ENCODE data around the gene NDUFS7. TPM values are rescaled to one million over a fixed set of nuclear protein-coding genes. Genes with fewer than 3 reads are reported as not detected.

NDUFS7 gene
- total and polyA plus RNA-seq, 9 of the 15 experiments (the other 6 are each of a cell fraction or from before 2014, with no cell fraction given): 6.0 to 271 (median 60.6) TPM

- TF ChIP-seq ZBTB2 (IDR thresholded peaks at IDR 0.05): no peak
- TF ChIP-seq SREBF2 (CRISPR knock-in tag; IDR thresholded peaks at IDR 0.05): no peak
- TF ChIP-seq MYBL2 (IDR thresholded peaks at IDR 0.05; ENCODE audit: low read depth): no peak
- no peak for TF ChIP-seq MYBL2 (CRISPR knock-in tag; IDR thresholded peaks at IDR 0.05; ENCODE audit: borderline replicate concordance)
- TF ChIP-seq CHD2 (IDR thresholded peaks at IDR 0.05; ENCODE audit: low read depth, low read length): peak; percentile 44; the same call in 1 of the 2 replicates
- 25% methylated on average over 28 of the region's 28 CpGs for WGBS (ENCODE audit: insufficient coverage, low coverage, missing lambda C conversion rate)
- in situ Hi-C loops (cut with MboI) (no loop called here), intact Hi-C loops (cut with micrococcal nuclease) (no loop called here)
- no peaks in the 10 kb centered on the region for H3K36me3 ChIP-seq (ENCODE audit: control insufficient read depth, insufficient read depth, low read length)
- BruUV-seq (replicated peaks): no TSS peak
- H3K4me1 ChIP-seq (replicated peaks in 1 of 2; ENCODE audit: control insufficient read depth in 2 of 2, insufficient read depth in 2 of 2, low read length in 2 of 2): peaks cover 0 to 14% of the 10 kb centered on the region in 2 experiments; a peak in 2 of 5 replicates
- FAIRE-seq (no peak), ATAC-seq (peak; percentile 75), DNase-seq (ENCODE audit: extremely low read depth in 1 of 4, low spot score in 3 of 4) (no peak)
- H3K79me2 ChIP-seq (ENCODE audit: control insufficient read depth, insufficient read depth, low read length): no peaks in the 10 kb centered on the region
- POLR2A ChIA-PET: interaction anchor here (0.5 to 1.3 kb wide), 2 partner anchors 12 to 164 kb away, joined by 3 to 4 read pairs; no protein-coding TSS in a partner anchor
- H3K4me2 ChIP-seq (ENCODE audit: insufficient read depth, low read length): no peak overlapping the region; the same call in 1 of the 2 replicates
- H3K9me1 ChIP-seq (ENCODE audit: control insufficient read depth, insufficient read depth, low read length): no peaks in the 10 kb centered on the region
- H3K4me3 ChIP-seq: no peak overlapping the region
- CTCF ChIA-PET (ENCODE audit: low intra/inter-chr PET ratio): no interaction called here
- no peak overlapping the region for H3K27ac ChIP-seq (ENCODE audit: extremely low read depth, low read depth, low read length)
- H4K20me1 ChIP-seq (replicated peaks; ENCODE audit: control insufficient read depth, insufficient read depth, low read length): no peaks in the 10 kb centered on the region
- no peak overlapping the region for H2AFZ ChIP-seq (ENCODE audit: low read depth, low read length)
- H3K27me3 ChIP-seq (ENCODE audit: control insufficient read depth in 2 of 2, insufficient read depth in 2 of 2, low read length in 2 of 2): peaks cover 14 to 21% of the 10 kb centered on the region in 2 experiments
- no peaks in the 10 kb centered on the region for H3K9me3 ChIP-seq (replicated peaks; ENCODE audit: control insufficient read depth, insufficient read depth, low read depth, low read length)
- peak overlapping the region in 1 of 2 experiments; percentile 82; a peak in 2 of 4 replicates for H3K9ac ChIP-seq (ENCODE audit: insufficient read depth in 1 of 2, low read depth in 2 of 2, low read length in 2 of 2)
Observed at GRCh38 chr19:1340681-1341469, 42.8 kb upstream of the NDUFS7 start.
